ENCODE data around the gene RASGRP1.

Gene RASGRP1

GRCh38 chr15:38458646-38459045 lies 106.0 kb downstream of the RASGRP1 start:
- peaks cover 9 to 17% of the 10 kb centered on the region in 2 donors for H3K4me1 ChIP-seq (ENCODE audit: control insufficient read depth in 1 of 2, insufficient read depth in 2 of 2, low read length in 2 of 2)
- H3K27ac ChIP-seq (ENCODE audit: low read depth, low read length), result no peak overlapping the region
- H3K9ac ChIP-seq (ENCODE audit: low read depth in 1 of 2, low read length in 2 of 2), result no peak overlapping the region
- no peaks in the 10 kb centered on the region for H3K9me3 ChIP-seq (ENCODE audit: control insufficient read depth in 1 of 2, low read length in 2 of 2)
- peaks cover 0 to 3% of the 10 kb centered on the region in 2 donors for H3K36me3 ChIP-seq (ENCODE audit: control insufficient read depth in 1 of 2, insufficient read depth in 2 of 2, low read length in 2 of 2)
- no peaks in the 10 kb centered on the region for H3K27me3 ChIP-seq (ENCODE audit: control insufficient read depth in 1 of 2, insufficient read depth in 2 of 2, low read length in 2 of 2)
- H3K4me3 ChIP-seq (ENCODE audit: low read depth in 1 of 2, low read length in 2 of 2), result no peak overlapping the region

GRCh38 chr15:38455092-38455491 lies 109.5 kb downstream of the RASGRP1 start:
- H3K4me1 ChIP-seq (ENCODE audit: control insufficient read depth in 1 of 2, insufficient read depth in 2 of 2, low read length in 2 of 2), result peaks cover 9 to 17% of the 10 kb centered on the region in 2 donors
- no peaks in the 10 kb centered on the region for H3K27me3 ChIP-seq (ENCODE audit: control insufficient read depth in 1 of 2, insufficient read depth in 2 of 2, low read length in 2 of 2)
- H3K27ac ChIP-seq (ENCODE audit: low read depth, low read length), result no peak overlapping the region
- H3K4me3 ChIP-seq (ENCODE audit: low read depth in 1 of 2, low read length in 2 of 2), result peak overlapping the region; percentile 68 to 99
- peaks cover 0 to 3% of the 10 kb centered on the region in 2 donors for H3K36me3 ChIP-seq (ENCODE audit: control insufficient read depth in 1 of 2, insufficient read depth in 2 of 2, low read length in 2 of 2)
- H3K9ac ChIP-seq (ENCODE audit: low read depth in 1 of 2, low read length in 2 of 2), result peak overlapping the region; percentile 84 to 87
- H3K9me3 ChIP-seq (ENCODE audit: control insufficient read depth in 1 of 2, low read length in 2 of 2), result no peaks in the 10 kb centered on the region

DNA sequence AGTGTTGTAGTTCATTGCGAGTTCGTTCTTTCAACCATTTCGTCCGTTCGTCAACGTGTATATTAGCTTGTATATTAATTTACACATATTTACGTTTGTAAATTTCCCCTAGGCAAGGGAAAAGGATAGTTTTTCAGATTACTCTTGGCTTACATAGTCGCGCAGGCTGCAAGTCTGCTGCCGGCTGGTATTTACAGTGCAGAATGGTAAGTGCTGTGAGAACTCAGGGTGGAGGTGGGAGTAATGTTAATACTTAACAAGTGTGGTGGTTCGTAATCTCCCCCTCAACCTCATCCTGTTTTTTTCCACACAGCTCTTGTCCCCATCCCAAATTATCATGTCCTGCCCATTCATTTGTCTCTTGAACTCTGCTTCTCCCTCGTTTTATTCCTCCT lies 109.9 kb downstream of the RASGRP1 start:
- peaks cover 0 to 3% of the 10 kb centered on the region in 2 donors for H3K36me3 ChIP-seq (ENCODE audit: control insufficient read depth in 1 of 2, insufficient read depth in 2 of 2, low read length in 2 of 2)
- H3K9me3 ChIP-seq (ENCODE audit: control insufficient read depth in 1 of 2, low read length in 2 of 2), result no peaks in the 10 kb centered on the region
- no peaks in the 10 kb centered on the region for H3K27me3 ChIP-seq (ENCODE audit: control insufficient read depth in 1 of 2, insufficient read depth in 2 of 2, low read length in 2 of 2)
- peak overlapping the region; percentile 68 to 99 for H3K4me3 ChIP-seq (ENCODE audit: low read depth in 1 of 2, low read length in 2 of 2)
- H3K27ac ChIP-seq (ENCODE audit: low read depth, low read length), result peak overlapping the region; percentile 89
- H3K9ac ChIP-seq (ENCODE audit: low read depth in 1 of 2, low read length in 2 of 2), result peak overlapping the region; percentile 84 to 87
- H3K4me1 ChIP-seq (ENCODE audit: control insufficient read depth in 1 of 2, insufficient read depth in 2 of 2, low read length in 2 of 2), result peaks cover 9 to 17% of the 10 kb centered on the region in 2 donors

GRCh38 chr15:38453971-38454695 lies 110.5 kb downstream of the RASGRP1 start, which contains the start of gene FAM98B:
Gene FAM98B (plus strand): TSS chr15:38454127. CDS start chr15:38454162, 35 bp downstream.
- peak within 1 kb of the TSS; percentile 68 to 99 for H3K4me3 ChIP-seq (ENCODE audit: low read depth in 1 of 2, low read length in 2 of 2)
- no peaks in the 10 kb centered on the region for H3K27me3 ChIP-seq (ENCODE audit: control insufficient read depth in 1 of 2, insufficient read depth in 2 of 2, low read length in 2 of 2)

GRCh38 chr15:38441130-38441519 lies 123.5 kb downstream of the RASGRP1 start:
- H3K27me3 ChIP-seq (ENCODE audit: control insufficient read depth in 1 of 2, insufficient read depth in 2 of 2, low read length in 2 of 2), result no peaks in the 10 kb centered on the region
- no peak overlapping the region for H3K9ac ChIP-seq (ENCODE audit: low read depth in 1 of 2, low read length in 2 of 2)
- H3K4me1 ChIP-seq (ENCODE audit: control insufficient read depth in 1 of 2, insufficient read depth in 2 of 2, low read length in 2 of 2), result no peaks in the 10 kb centered on the region
- H3K4me3 ChIP-seq (ENCODE audit: low read depth in 1 of 2, low read length in 2 of 2), result no peak overlapping the region
- no peak overlapping the region for H3K27ac ChIP-seq (ENCODE audit: low read depth, low read length)
- H3K36me3 ChIP-seq (ENCODE audit: control insufficient read depth in 1 of 2, insufficient read depth in 2 of 2, low read length in 2 of 2), result no peaks in the 10 kb centered on the region
- H3K9me3 ChIP-seq (ENCODE audit: control insufficient read depth in 1 of 2, low read length in 2 of 2), result no peaks in the 10 kb centered on the region

More at GRCh38 chr15:38453971-38454695, 110.5 kb downstream of the RASGRP1 start, which contains the start of gene FAM98B:
- peak within 1 kb of the TSS; percentile 89 for H3K27ac ChIP-seq (ENCODE audit: low read depth, low read length)
- no peaks in the 10 kb centered on the region for H3K9me3 ChIP-seq (ENCODE audit: control insufficient read depth in 1 of 2, low read length in 2 of 2)
- H3K9ac ChIP-seq (ENCODE audit: low read depth in 1 of 2, low read length in 2 of 2), result peak within 1 kb of the TSS; percentile 84 to 87
- H3K36me3 ChIP-seq (ENCODE audit: control insufficient read depth in 1 of 2, insufficient read depth in 2 of 2, low read length in 2 of 2), result peaks cover 0 to 2% of the 10 kb centered on the region in 2 donors
- peaks cover 9 to 17% of the 10 kb centered on the region in 2 donors for H3K4me1 ChIP-seq (ENCODE audit: control insufficient read depth in 1 of 2, insufficient read depth in 2 of 2, low read length in 2 of 2)

- Histone ChIP-seq H3K9ac (ENCODE audit: low read depth in 1 of 2, low read length in 2 of 2) (no peak overlapping the region), H3K27me3 (ENCODE audit: control insufficient read depth in 1 of 2, insufficient read depth in 2 of 2, low read length in 2 of 2) (no peaks in the 10 kb centered on the region), H3K4me1 (ENCODE audit: control insufficient read depth in 1 of 2, insufficient read depth in 2 of 2, low read length in 2 of 2) (no peaks in the 10 kb centered on the region), H3K9me3 (ENCODE audit: control insufficient read depth in 1 of 2, low read length in 2 of 2) (no peaks in the 10 kb centered on the region), H3K27ac (ENCODE audit: low read depth, low read length) (no peak overlapping the region), H3K36me3 (ENCODE audit: control insufficient read depth in 1 of 2, insufficient read depth in 2 of 2, low read length in 2 of 2) (no peaks in the 10 kb centered on the region), H3K4me3 (ENCODE audit: low read depth in 1 of 2, low read length in 2 of 2) (no peak overlapping the region)
Observed at GRCh38 chr15:38440353-38441129, 124.1 kb downstream of the RASGRP1 start.
